Panc1 (cell line): ENCODE results near the gene BIVM. TPM values are rescaled to one million over a fixed set of nuclear protein-coding genes. Genes with fewer than 3 reads are reported as not detected.

Experiments used
- ATAC-seq: fragments of 200-7000 bp; cut with Tn5 transposase; 2 replicates; pipeline ENCODE4 v1.9.1; 2020; ENCODE audit warnings: mild to moderate bottlenecking, moderate library complexity
- BruUV-seq: library from RNA; stranded (reverse); fragments of 400-500 nt; replicated peaks from 2 replicates; lab custom pipeline; 2021; lab: Mats Ljungman, UMichigan
- CTCF ChIA-PET: fragments of 300-600 bp; sonication (Branson Sonifier 250); formaldehyde crosslinking; loops from one replicate; lab custom pipeline; 2022; ENCODE audit warnings: antibody characterized with exemption; lab: Charles Lee
- POLR2A ChIA-PET: fragments of 300-600 bp; sonication (Branson Sonifier 250); formaldehyde crosslinking; loops from one replicate; lab custom pipeline; 2022; ENCODE audit warnings: antibody characterized with exemption; lab: Charles Lee
- DNase-seq: peaks from one replicate; pipeline ENCODE4 v3.0.0-alpha.2; 2010; ENCODE audit warnings: low read depth, low spot score
- H3K27ac ChIP-seq: 2 replicates; pipeline ENCODE4 v1.5.1; 2011; ENCODE audit warnings: mild to moderate bottlenecking, low read length, inconsistent platforms
- H3K27me3 ChIP-seq: fragments of 200-500 bp; sonication (Bioruptor generic); 2 replicates; pipeline ENCODE4 v1.6.0; 2014; ENCODE audit warnings: low read length, inconsistent platforms; ENCODE audit not compliant: control insufficient read depth, insufficient read depth
- H3K36me3 ChIP-seq: fragments of 200-500 bp; sonication (Bioruptor generic); 2 replicates; pipeline ENCODE4 v1.5.1; 2014; ENCODE audit warnings: inconsistent platforms, mild to moderate bottlenecking, low read length, moderate library complexity; ENCODE audit not compliant: control insufficient read depth, insufficient read depth
- H3K4me1 ChIP-seq: 2 replicates; pipeline ENCODE4 v1.5.1; 2011; ENCODE audit warnings: inconsistent platforms, mild to moderate bottlenecking, low read length, moderate library complexity; ENCODE audit not compliant: control insufficient read depth, insufficient read depth
- H3K4me3 ChIP-seq, 2 experiments: 2 replicates each; pipeline ENCODE4 v1.5.1; 2011 to 2012; ENCODE audit warnings: low read depth in 2 of 2, low read length in 2 of 2, mild to moderate bottlenecking in 2 of 2, inconsistent platforms in 1 of 2, moderate library complexity in 1 of 2
- H3K9me3 ChIP-seq: fragments of 200-500 bp; sonication (Bioruptor generic); 2 replicates; pipeline ENCODE4 v1.5.1; 2014; ENCODE audit warnings: low read depth, mild to moderate bottlenecking, inconsistent platforms, low read length, moderate library complexity; ENCODE audit not compliant: control insufficient read depth, insufficient read depth
- CTCF ChIP-seq: fragments of 450-650 bp; IDR thresholded peaks from 2 replicates; pipeline ENCODE4 v1.5.1; 2017; ENCODE audit warnings: mild to moderate bottlenecking
- POLR2AphosphoS5 ChIP-seq: IDR thresholded peaks from 2 replicates; pipeline ENCODE4 v1.6.1; 2012; ENCODE audit warnings: mild to moderate bottlenecking, low read depth, low read length, moderate library complexity
- REST ChIP-seq, 2 experiments: IDR thresholded peaks; 2 replicates each; pipeline ENCODE4 v1.6.1; 2011 to 2012; ENCODE audit warnings: low read depth in 2 of 2, control low read depth in 1 of 2, low read length in 1 of 2, mild to moderate bottlenecking in 1 of 2, moderate library complexity in 1 of 2; ENCODE audit not compliant: insufficient read depth in 1 of 2
- SIN3A ChIP-seq: IDR thresholded peaks from 2 replicates; pipeline ENCODE4 v1.6.1; 2012; ENCODE audit warnings: low read depth, mild to moderate bottlenecking, low read length, moderate library complexity, borderline replicate concordance; ENCODE audit not compliant: insufficient read depth
- TCF7L2 ChIP-seq: IDR thresholded peaks from 2 replicates; pipeline ENCODE4 v1.6.1; 2011; ENCODE audit warnings: mild to moderate bottlenecking, low read depth, low read length, inconsistent platforms
- in situ Hi-C: cut with HindIII; loops from 2 replicates; pipeline ENCODE4 v1.10.0; 2016; ENCODE audit warnings: low sequenced_read_pairs, low pct_unique_long_range_greater_than_20kb
- intact Hi-C: fragments of 100-400 bp; cut with micrococcal nuclease; formaldehyde crosslinking; loops from one replicate; pipeline ENCODE4 v1.10.0; 2022; ENCODE audit not compliant: unreplicated experiment
- total RNA-seq: library from RNA; stranded (reverse); gene quantifications from one replicate; pipeline ENCODE4 v1.2.1, GENCODE V29; 2021; ENCODE audit not compliant: unreplicated experiment

Gene BIVM
- total RNA-seq, 1 experiment from 2014 or later = 10.5 TPM

- in situ Hi-C loops (no loop called here), intact Hi-C loops (no loop called here)
- no TSS peak for BruUV-seq
- Histone ChIP-seq H3K4me1 (no peaks in the 10 kb centered on the region), H3K36me3 (no peaks in the 10 kb centered on the region; the same call in none of the 2 replicates), H3K4me3 (no peak overlapping the region), H3K27ac (no peak overlapping the region), H3K27me3 (no peaks in the 10 kb centered on the region), H3K9me3 (no peaks in the 10 kb centered on the region)
- DNase-seq = no peak
- ChIA-PET CTCF (no interaction called here), POLR2A (no interaction called here)
- no peak for ATAC-seq
- TF ChIP-seq REST (IDR thresholded peaks at IDR 0.05; ENCODE audit: insufficient read depth in 1 of 2, low read depth in 2 of 2, low read length in 1 of 2) = no peak
- TF ChIP-seq POLR2AphosphoS5 = no peak
- TF ChIP-seq TCF7L2 = no peak
- no peak for TF ChIP-seq CTCF
- no peak for TF ChIP-seq SIN3A
Measured at GRCh38 chr13:102769679-102770078, 29.2 kb upstream of the BIVM start.

DNA sequence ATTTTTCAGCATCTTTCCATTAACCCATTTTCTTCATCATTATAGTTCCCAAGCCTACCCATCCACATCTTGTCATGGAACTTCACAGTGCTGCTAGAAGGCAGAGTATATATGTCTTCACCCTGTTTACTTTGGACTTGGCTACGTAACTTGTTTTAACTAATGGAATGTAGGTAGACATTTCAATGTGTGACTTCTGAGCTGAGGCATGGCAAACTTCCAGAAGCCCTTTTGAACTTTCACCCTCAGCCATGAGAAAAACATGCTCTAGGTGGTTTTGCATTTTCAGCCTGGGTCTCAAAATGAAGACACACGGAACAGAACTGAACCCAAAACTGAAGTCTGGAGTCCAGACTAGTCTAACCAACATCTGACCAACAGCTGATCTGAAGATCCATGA is 28.5 kb upstream of the BIVM start:
- no TSS peak for BruUV-seq
- ChIA-PET CTCF (no interaction called here), POLR2A (no interaction called here)
- ATAC-seq (no peak), DNase-seq (no peak)
- no peaks in the 10 kb centered on the region for H3K27me3 ChIP-seq
- intact Hi-C loops (no loop called here), in situ Hi-C loops (no loop called here)
- H3K27ac ChIP-seq = no peak overlapping the region
- H3K4me1 ChIP-seq = no peaks in the 10 kb centered on the region; the same call in 1 of the 2 replicates
- no peak overlapping the region for H3K4me3 ChIP-seq
- no peaks in the 10 kb centered on the region for H3K9me3 ChIP-seq
- TF ChIP-seq SIN3A = no peak
- no peak for TF ChIP-seq CTCF
- no peak for TF ChIP-seq POLR2AphosphoS5
- TF ChIP-seq REST (IDR thresholded peaks at IDR 0.05; ENCODE audit: insufficient read depth in 1 of 2, low read depth in 2 of 2, low read length in 1 of 2) = no peak
- TF ChIP-seq TCF7L2 = no peak
- no peaks in the 10 kb centered on the region; the same call in none of the 2 replicates for H3K36me3 ChIP-seq
